ENCODE measurements around the gene SPTLC2. TPM values are rescaled to one million over a fixed set of nuclear protein-coding genes. Genes with fewer than 3 reads are reported as not detected.

The SPTLC2 gene
- total and polyA plus RNA-seq, 2 of the 8 experiments (the other 6 are each of a cell fraction or from before 2014, with no cell fraction given): 8.9 to 35.1 TPM

- no peak overlapping the region for H2BK12ac ChIP-seq (ENCODE audit: low read depth, low read length)
- no peak for TF ChIP-seq CHD1 (IDR thresholded peaks at IDR 0.05; ENCODE audit: low read depth, low read length)
- no peak for TF ChIP-seq CBX8 (IDR thresholded peaks at IDR 0.05; ENCODE audit: borderline replicate concordance, low read depth, low read length)
- no peak for TF ChIP-seq RBBP5 (IDR thresholded peaks at IDR 0.05; ENCODE audit: borderline replicate concordance, low read depth, low read length)
- no peak for TF ChIP-seq FOSL1 (IDR thresholded peaks at IDR 0.05; ENCODE audit: insufficient read depth, low read depth, low read length)
- TF ChIP-seq SP2 (IDR thresholded peaks at IDR 0.05; ENCODE audit: low read length): no peak
- TF ChIP-seq USF2 (IDR thresholded peaks at IDR 0.05; ENCODE audit: low read length): no peak
- no peak for TF ChIP-seq JUND (IDR thresholded peaks at IDR 0.05; ENCODE audit: low read length)
- no peak for TF ChIP-seq CBX5 (IDR thresholded peaks at IDR 0.05; ENCODE audit: low read depth, low read length)
- no peak for TF ChIP-seq SUZ12 (IDR thresholded peaks at IDR 0.05; ENCODE audit: low read length)
- no peak for TF ChIP-seq BCL11A (IDR thresholded peaks at IDR 0.05; ENCODE audit: low read depth in 2 of 2, low read length in 2 of 2)
- H2BK5ac ChIP-seq (ENCODE audit: low read depth, low read length): no peak overlapping the region
- H2BK15ac ChIP-seq (ENCODE audit: low read length): no peak overlapping the region
- no peak overlapping the region for H3K27ac ChIP-seq (ENCODE audit: low read depth, low read length)
- H3K27me3 ChIP-seq (replicated peaks in 1 of 4; ENCODE audit: control insufficient read depth in 3 of 4, extremely low read depth in 1 of 4, insufficient read depth in 3 of 4, low read length in 3 of 4): no peaks in the 10 kb centered on the region
- ChIA-PET POLR2A (ENCODE audit: partially characterized antibody) (interaction anchor here (0.9 to 1.1 kb wide), 2 partner anchors 11 to 21 kb away, joined by 3 to 4 read pairs; partner anchors contain the start of gene VIPAS39), CTCF (ENCODE audit: partially characterized antibody) (interaction anchor here (1.0 to 7.9 kb wide), 8 partner anchors 10 to 602 kb away, joined by 3 to 54 read pairs (median 4); no protein-coding TSS in a partner anchor)
- no peak overlapping the region for H2AK5ac ChIP-seq (ENCODE audit: low read depth, low read length)
- no peak overlapping the region for H2BK20ac ChIP-seq (ENCODE audit: low read length)
- no peaks in the 10 kb centered on the region for H4K20me1 ChIP-seq (replicated peaks in 1 of 2; ENCODE audit: control insufficient read depth in 1 of 2, insufficient read depth in 2 of 2, low read length in 2 of 2)
- no peak overlapping the region for H3K4me2 ChIP-seq (ENCODE audit: insufficient read depth in 1 of 2, low read depth in 2 of 2, low read length in 2 of 2)
- H2AFZ ChIP-seq (ENCODE audit: low read length): no peak overlapping the region
- H3K9me3 ChIP-seq (ENCODE audit: insufficient read depth in 2 of 2, low read depth in 1 of 2, low read length in 1 of 2): no peaks in the 10 kb centered on the region
- H4K91ac ChIP-seq (replicated peaks; ENCODE audit: insufficient read length, low read length): no peak overlapping the region
- no peaks in the 10 kb centered on the region for H3K79me2 ChIP-seq (ENCODE audit: control insufficient read depth in 1 of 2, insufficient read depth in 2 of 2, low read length in 2 of 2)
- H3K4ac ChIP-seq (replicated peaks; ENCODE audit: insufficient read length, low read depth, low read length): no peak overlapping the region
- FAIRE-seq (no peak), DNase-seq (ENCODE audit: low read depth in 1 of 2, low spot score in 2 of 2) (no peak)
- WGBS, 2 experiments (ENCODE audit: extremely low coverage in 1 of 2, insufficient coverage in 1 of 2, insufficient read length in 1 of 2, insufficient replicate concordance in 2 of 2, low coverage in 1 of 2, low lambda C conversion rate in 2 of 2, missing lambda C conversion rate in 1 of 2): 95% methylated on average over 4 of the region's 5 CpGs; no CpG with 5 or more reads in 1 of the 2 experiments
- no peak overlapping the region for H2BK120ac ChIP-seq (replicated peaks; ENCODE audit: low read depth, low read length)
- no peak overlapping the region for H3K23ac ChIP-seq (ENCODE audit: insufficient read length)
- H4K8ac ChIP-seq (ENCODE audit: extremely low read depth, insufficient read depth, low read length): peak overlapping the region; percentile 68; the same call in 1 of the 2 replicates
- no peak overlapping the region for H3K9ac ChIP-seq (replicated peaks in 1 of 4; ENCODE audit: extremely low read depth in 1 of 4, low read depth in 3 of 4, low read length in 3 of 4)
- no peak overlapping the region for H3K18ac ChIP-seq (ENCODE audit: extremely low read depth, low read length)
- no peaks in the 10 kb centered on the region for H3K36me3 ChIP-seq (ENCODE audit: control insufficient read depth in 2 of 4, insufficient read depth in 4 of 4, low read length in 3 of 4)
- no peaks in the 10 kb centered on the region for H3K4me1 ChIP-seq (replicated peaks in 1 of 4; ENCODE audit: control insufficient read depth in 3 of 4, insufficient read depth in 4 of 4, low read length in 3 of 4)
- H3K79me1 ChIP-seq (ENCODE audit: low read depth, low read length): no peaks in the 10 kb centered on the region
- no peak overlapping the region for H3K4me3 ChIP-seq (ENCODE audit: extremely low read depth in 1 of 4, insufficient read depth in 2 of 4, low read depth in 3 of 4, low read length in 4 of 4)
- no peak overlapping the region for H4K5ac ChIP-seq (ENCODE audit: insufficient read length, low read depth, low read length)
- H3K56ac ChIP-seq (replicated peaks; ENCODE audit: insufficient read length, low read depth, low read length): no peak overlapping the region
- H3K14ac ChIP-seq (ENCODE audit: insufficient read length): no peak overlapping the region
- H3K23me2 ChIP-seq (ENCODE audit: low read depth, low read length): no peaks in the 10 kb centered on the region
Observed at GRCh38 chr14:77478029-77478428, 138.4 kb downstream of the SPTLC2 start.
